ENCODE data around the gene LIPM. TPM values are rescaled to one million over a fixed set of nuclear protein-coding genes. Genes with fewer than 3 reads are reported as not detected.

LIPM gene
- total and polyA plus RNA-seq, 8 donors, result 0.14 TPM; not detected in 7

GRCh38 chr10:88851706-88852105 is 49.2 kb downstream of the LIPM start, which contains the start of gene ANKRD22:
Gene ANKRD22 (minus strand): TSS chr10:88851844. CDS start chr10:88851607, 237 bp downstream.
- no peak for TF ChIP-seq CTCF (IDR thresholded peaks at IDR 0.05)
- intact Hi-C loops (cut with DNase I), result no loop called here
- DNase-seq, result peak in 3 of 4 donors; percentile 41 to 62 (median 48)
- Histone ChIP-seq H3K27me3 (no peaks in the 10 kb centered on the region), H3K36me3 (no peaks in the 10 kb centered on the region), H3K4me3 (peak within 1 kb of the TSS in 1 of 2 donors; percentile 42), H3K27ac (peak within 1 kb of the TSS; percentile 22 to 83), H3K4me1 (peaks cover 7 to 66% of the 10 kb centered on the region in 2 donors), H3K9me3 (no peaks in the 10 kb centered on the region)
- ATAC-seq, result peak; percentile 90

GRCh38 chr10:88852327-88852726 is 49.8 kb downstream of the LIPM start:
- intact Hi-C loops (cut with DNase I), result no loop called here
- no peak for TF ChIP-seq CTCF (IDR thresholded peaks at IDR 0.05)
- Histone ChIP-seq H3K4me1 (peaks cover 7 to 62% of the 10 kb centered on the region in 2 donors), H3K4me3 (no peak overlapping the region), H3K27me3 (no peaks in the 10 kb centered on the region), H3K27ac (peak overlapping the region; percentile 22 to 83), H3K36me3 (no peaks in the 10 kb centered on the region), H3K9me3 (no peaks in the 10 kb centered on the region)
- no peak for ATAC-seq
- DNase-seq, result no peak

- H3K4me3 ChIP-seq, result no peak overlapping the region
- no peaks in the 10 kb centered on the region for H3K36me3 ChIP-seq
- H3K27me3 ChIP-seq, result no peaks in the 10 kb centered on the region
- peak; percentile 38 for ATAC-seq
- no peaks in the 10 kb centered on the region for H3K9me3 ChIP-seq
- peak overlapping the region in 1 of 2 donors; percentile 83 for H3K27ac ChIP-seq
- H3K4me1 ChIP-seq, result peaks cover 7 to 66% of the 10 kb centered on the region in 2 donors
- intact Hi-C loops (cut with DNase I), result no loop called here
- DNase-seq, result no peak
- no peak for TF ChIP-seq CTCF (IDR thresholded peaks at IDR 0.05)
These were observed 50.8 kb downstream of the LIPM start for GRCh38 chr10:88853155-88853881.

- H3K27ac ChIP-seq, result peak overlapping the region in 1 of 2 donors; percentile 83
- no peak for TF ChIP-seq CTCF (IDR thresholded peaks at IDR 0.05)
- peaks cover 7 to 60% of the 10 kb centered on the region in 2 donors for H3K4me1 ChIP-seq
- no peak for DNase-seq
- intact Hi-C loops (cut with DNase I), result no loop called here
- no peaks in the 10 kb centered on the region for H3K36me3 ChIP-seq
- H3K4me3 ChIP-seq, result no peak overlapping the region
- H3K27me3 ChIP-seq, result no peaks in the 10 kb centered on the region
- H3K9me3 ChIP-seq, result no peaks in the 10 kb centered on the region
- no peak for ATAC-seq
These were observed 52.2 kb downstream of the LIPM start for GRCh38 chr10:88854684-88855083.

- TF ChIP-seq CTCF (IDR thresholded peaks at IDR 0.05), result no peak
- Histone ChIP-seq H3K4me3 (no peak overlapping the region), H3K4me1 (peaks cover 0 to 51% of the 10 kb centered on the region in 2 donors), H3K9me3 (no peaks in the 10 kb centered on the region), H3K27ac (no peak overlapping the region), H3K27me3 (no peaks in the 10 kb centered on the region), H3K36me3 (no peaks in the 10 kb centered on the region)
- intact Hi-C loops (cut with DNase I), result no loop called here
- DNase-seq (no peak), ATAC-seq (no peak)
These were observed 55.3 kb downstream of the LIPM start for GRCh38 chr10:88857831-88858230.

Measured in left lung (tissue), 10 donors.